ENCODE data around the gene NLRX1.

NLRX1 gene

GRCh38 chr11:119229288-119229672, 60.8 kb downstream of the NLRX1 start:
- TF ChIP-seq, protein P1, sequence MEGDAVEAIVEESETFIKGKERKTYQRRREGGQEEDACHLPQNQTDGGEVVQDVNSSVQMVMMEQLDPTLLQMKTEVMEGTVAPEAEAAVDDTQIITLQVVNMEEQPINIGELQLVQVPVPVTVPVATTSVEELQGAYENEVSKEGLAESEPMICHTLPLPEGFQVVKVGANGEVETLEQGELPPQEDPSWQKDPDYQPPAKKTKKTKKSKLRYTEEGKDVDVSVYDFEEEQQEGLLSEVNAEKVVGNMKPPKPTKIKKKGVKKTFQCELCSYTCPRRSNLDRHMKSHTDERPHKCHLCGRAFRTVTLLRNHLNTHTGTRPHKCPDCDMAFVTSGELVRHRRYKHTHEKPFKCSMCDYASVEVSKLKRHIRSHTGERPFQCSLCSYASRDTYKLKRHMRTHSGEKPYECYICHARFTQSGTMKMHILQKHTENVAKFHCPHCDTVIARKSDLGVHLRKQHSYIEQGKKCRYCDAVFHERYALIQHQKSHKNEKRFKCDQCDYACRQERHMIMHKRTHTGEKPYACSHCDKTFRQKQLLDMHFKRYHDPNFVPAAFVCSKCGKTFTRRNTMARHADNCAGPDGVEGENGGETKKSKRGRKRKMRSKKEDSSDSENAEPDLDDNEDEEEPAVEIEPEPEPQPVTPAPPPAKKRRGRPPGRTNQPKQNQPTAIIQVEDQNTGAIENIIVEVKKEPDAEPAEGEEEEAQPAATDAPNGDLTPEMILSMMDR (IDR thresholded peaks at IDR 0.05; ENCODE audit: insufficient read depth, low read depth, low read length, missing control alignments), result no peak

DNA sequence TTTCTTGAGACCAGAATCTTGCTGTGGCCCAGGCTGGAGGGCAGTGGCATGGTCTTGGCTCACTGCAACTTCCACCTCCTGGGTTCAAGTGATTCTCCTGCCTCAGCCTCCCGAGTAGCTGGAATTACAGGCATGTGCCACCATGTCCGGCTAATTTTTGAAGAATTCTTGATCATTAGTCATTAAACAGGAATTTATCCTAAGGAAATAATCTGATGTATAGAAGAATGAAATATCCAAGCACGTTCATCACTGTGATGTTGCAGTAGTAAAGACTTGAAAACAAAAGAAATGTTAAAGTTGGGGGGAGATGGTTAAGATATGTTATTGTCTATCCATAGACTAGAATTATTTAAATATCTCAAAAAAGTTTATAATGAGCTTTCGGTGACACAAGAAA, 61.2 kb downstream of the NLRX1 start:
- peak; percentile 32 for DNase-seq (ENCODE audit: low read depth)
- TF ChIP-seq, protein P1 (IDR thresholded peaks at IDR 0.05; ENCODE audit: insufficient read depth, low read depth, low read length, missing control alignments), result no peak
- no peak overlapping the region for H3K4me3 ChIP-seq (ENCODE audit: low read length)

More at GRCh38 chr11:119229288-119229672, 60.8 kb downstream of the NLRX1 start:
- H3K4me3 ChIP-seq (ENCODE audit: low read length), result no peak overlapping the region
- no peak for DNase-seq (ENCODE audit: low read depth)
